Vagina (tissue), 2 donors: ENCODE data around the gene FMNL2. TPM values are rescaled to one million over a fixed set of nuclear protein-coding genes. Genes with fewer than 3 reads are reported as not detected.

ENCODE experiments used
- DNase-seq, 2 donors: peaks; one replicate each; pipeline ENCODE4 v3.0.0-alpha.2; 2017; ENCODE audit errors: extremely low spot score in 2 of 2
- H3K27ac ChIP-seq: fragments of 200-600 bp; sonication (generic); one replicate; pipeline ENCODE4 v1.5.1; 2019
- H3K27me3 ChIP-seq: fragments of 200-600 bp; sonication (generic); one replicate; pipeline ENCODE4 v1.5.1; 2019
- H3K36me3 ChIP-seq, 2 donors: fragments of 200-600 bp; sonication (generic); one replicate each; pipeline ENCODE4 v1.5.1; 2017 to 2019
- H3K4me1 ChIP-seq: fragments of 200-600 bp; sonication (generic); one replicate; pipeline ENCODE4 v1.5.1; 2019
- H3K4me3 ChIP-seq, 2 donors: fragments of 200-600 bp; sonication (generic); 1 replicate in 1 of 2; 2 replicates in 1 of 2; pipeline ENCODE4 v1.5.1; 2016 to 2019
- H3K9me3 ChIP-seq: fragments of 200-600 bp; sonication (generic); one replicate; pipeline ENCODE4 v1.5.1; 2019
- CTCF ChIP-seq, 3 experiments: fragments of 450-650 bp in 2 of 3; fragments of 200-600 bp in 1 of 3; sonication (generic) in 1 of 3; IDR thresholded peaks; one replicate each; pipeline ENCODE4 v1.5.1; 2017 to 2019; ENCODE audit warnings: antibody characterized with exemption in 3 of 3, mild to moderate bottlenecking in 2 of 3, moderate library complexity in 2 of 3
- POLR2A ChIP-seq, 2 donors: fragments of 450-650 bp; IDR thresholded peaks; one replicate each; pipeline ENCODE4 v1.6.1; 2017; ENCODE audit warnings: antibody characterized with exemption in 2 of 2, mild to moderate bottlenecking in 2 of 2, moderate library complexity in 2 of 2
- POLR2AphosphoS5 ChIP-seq, 2 donors: sonication (generic); formaldehyde crosslinking; IDR thresholded peaks; one replicate each; pipeline ENCODE4 v1.9.0; 2017; ENCODE audit warnings: antibody characterized with exemption in 2 of 2, mild to moderate bottlenecking in 2 of 2, low read depth in 1 of 2; ENCODE audit not compliant: insufficient read depth in 1 of 2
- intact Hi-C: fragments of 100-400 bp; cut with DNase I; formaldehyde crosslinking; loops from one replicate; pipeline ENCODE4 v1.15.1; 2023
- total RNA-seq: library from RNA; depleted of rRNA; stranded (reverse); fragments of >200 nt; gene quantifications from one replicate; pipeline ENCODE4 v1.2.3, GENCODE V29; 2016

Gene FMNL2
- total RNA-seq, 1 donor from 2014 or later = 35.4 TPM

GRCh38 chr2:152450176-152450575, 115.2 kb downstream of the FMNL2 start:
- TF ChIP-seq POLR2AphosphoS5 (IDR thresholded peaks at IDR 0.05; ENCODE audit: insufficient read depth in 1 of 2, low read depth in 1 of 2) = no peak
- no peak for TF ChIP-seq CTCF (IDR thresholded peaks at IDR 0.05)
- TF ChIP-seq POLR2A (IDR thresholded peaks at IDR 0.05) = no peak
- no peak overlapping the region for H3K27ac ChIP-seq
- no peak for DNase-seq
- H3K9me3 ChIP-seq = no peaks in the 10 kb centered on the region
- no peaks in the 10 kb centered on the region for H3K36me3 ChIP-seq
- H3K4me3 ChIP-seq = no peak overlapping the region
- H3K27me3 ChIP-seq = no peaks in the 10 kb centered on the region
- intact Hi-C loops = no loop called here
- peaks cover 22% of the 10 kb centered on the region for H3K4me1 ChIP-seq

- Histone ChIP-seq H3K4me3 (no peak overlapping the region), H3K4me1 (no peaks in the 10 kb centered on the region), H3K27me3 (no peaks in the 10 kb centered on the region), H3K9me3 (no peaks in the 10 kb centered on the region), H3K36me3 (no peaks in the 10 kb centered on the region), H3K27ac (no peak overlapping the region)
- TF ChIP-seq POLR2AphosphoS5 (IDR thresholded peaks at IDR 0.05; ENCODE audit: insufficient read depth in 1 of 2, low read depth in 1 of 2) (no peak), CTCF (IDR thresholded peaks at IDR 0.05) (no peak), POLR2A (IDR thresholded peaks at IDR 0.05) (no peak)
- DNase-seq = no peak
- intact Hi-C loops = no loop called here
Observed at GRCh38 chr2:152452256-152452973, 117.4 kb downstream of the FMNL2 start.

GRCh38 chr2:152453129-152453911, 118.3 kb downstream of the FMNL2 start:
- Histone ChIP-seq H3K4me3 (no peak overlapping the region), H3K9me3 (no peaks in the 10 kb centered on the region), H3K4me1 (no peaks in the 10 kb centered on the region), H3K36me3 (no peaks in the 10 kb centered on the region), H3K27ac (no peak overlapping the region), H3K27me3 (no peaks in the 10 kb centered on the region)
- DNase-seq = no peak
- intact Hi-C loops = no loop called here
- TF ChIP-seq CTCF (IDR thresholded peaks at IDR 0.05) = no peak
- no peak for TF ChIP-seq POLR2AphosphoS5 (IDR thresholded peaks at IDR 0.05; ENCODE audit: insufficient read depth in 1 of 2, low read depth in 1 of 2)
- no peak for TF ChIP-seq POLR2A (IDR thresholded peaks at IDR 0.05)

GRCh38 chr2:152454371-152454770, 119.4 kb downstream of the FMNL2 start:
- no peak for DNase-seq
- Histone ChIP-seq H3K4me1 (no peaks in the 10 kb centered on the region), H3K27ac (no peak overlapping the region), H3K36me3 (no peaks in the 10 kb centered on the region), H3K27me3 (no peaks in the 10 kb centered on the region), H3K4me3 (no peak overlapping the region), H3K9me3 (no peaks in the 10 kb centered on the region)
- intact Hi-C loops = no loop called here
- TF ChIP-seq POLR2AphosphoS5 (IDR thresholded peaks at IDR 0.05; ENCODE audit: insufficient read depth in 1 of 2, low read depth in 1 of 2) (no peak), POLR2A (IDR thresholded peaks at IDR 0.05) (no peak), CTCF (IDR thresholded peaks at IDR 0.05) (no peak)

GRCh38 chr2:152454960-152455359, 120.0 kb downstream of the FMNL2 start:
- H3K4me3 ChIP-seq = no peak overlapping the region
- no peak for DNase-seq
- no peaks in the 10 kb centered on the region for H3K36me3 ChIP-seq
- intact Hi-C loops = no loop called here
- no peak overlapping the region for H3K27ac ChIP-seq
- H3K4me1 ChIP-seq = no peaks in the 10 kb centered on the region
- TF ChIP-seq CTCF (IDR thresholded peaks at IDR 0.05) (no peak), POLR2A (IDR thresholded peaks at IDR 0.05) (no peak), POLR2AphosphoS5 (IDR thresholded peaks at IDR 0.05; ENCODE audit: insufficient read depth in 1 of 2, low read depth in 1 of 2) (no peak)
- H3K9me3 ChIP-seq = no peaks in the 10 kb centered on the region
- H3K27me3 ChIP-seq = no peaks in the 10 kb centered on the region
